NCI-H1048 (cell line): Measurements from ENCODE around the gene AGBL5.

Experiments used
- DNase-seq: peaks from one replicate; lab custom pipeline; 2025; lab: John Stamatoyannopoulos, UW

AGBL5 gene

GRCh38 chr2:27023740-27024139, 27.7 kb upstream of the AGBL5 start:
- DNase-seq = no peak

- DNase-seq = no peak
Observed at GRCh38 chr2:27024188-27024587, 27.3 kb upstream of the AGBL5 start.

DNA sequence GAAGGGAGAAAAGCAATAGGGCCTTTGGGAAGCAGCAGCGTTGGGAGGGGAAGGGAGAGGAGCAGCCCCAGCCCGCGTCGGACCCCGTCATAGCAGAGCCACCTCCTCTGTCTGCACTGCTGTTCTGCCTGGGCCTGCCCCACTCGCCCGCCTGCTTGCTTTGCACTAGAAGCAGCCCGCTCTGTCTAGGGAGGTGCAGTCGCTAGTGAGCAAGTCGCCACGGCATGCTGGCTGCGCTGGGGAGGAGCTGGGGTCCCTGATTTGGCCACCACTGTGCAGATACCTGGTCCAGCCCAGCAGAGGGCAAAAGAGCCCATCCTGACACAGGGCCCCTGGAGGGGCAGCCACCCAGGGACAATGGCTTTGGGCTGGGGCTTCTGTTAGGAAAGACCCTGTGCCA, 26.7 kb upstream of the AGBL5 start:
- no peak for DNase-seq

DNA sequence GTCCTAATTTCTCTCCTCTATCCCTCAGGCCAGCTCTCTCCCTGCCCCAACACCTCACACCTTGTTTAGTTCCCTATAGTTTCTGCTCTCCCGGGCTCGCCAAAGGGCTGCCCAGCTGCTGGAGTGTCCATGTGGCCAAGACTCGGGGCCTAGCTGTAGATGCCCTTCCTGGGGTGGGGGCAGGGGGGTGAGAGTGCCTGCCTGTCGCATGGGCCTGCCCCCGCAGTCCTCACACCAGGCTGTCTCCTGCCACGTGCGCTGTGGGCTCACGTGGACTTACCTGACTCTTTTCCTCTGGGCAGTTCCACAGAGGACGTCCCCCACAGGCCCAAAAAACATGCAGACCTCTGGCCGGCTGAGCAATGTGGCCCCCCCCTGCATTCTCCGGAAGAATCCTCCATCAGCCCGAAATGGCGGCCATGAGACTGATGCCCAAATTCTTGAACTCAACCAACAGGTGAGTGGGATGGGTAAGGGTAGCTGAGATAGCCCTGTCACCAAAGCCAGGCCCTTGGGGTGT, 26.1 kb upstream of the AGBL5 start:
- no peak for DNase-seq

DNA sequence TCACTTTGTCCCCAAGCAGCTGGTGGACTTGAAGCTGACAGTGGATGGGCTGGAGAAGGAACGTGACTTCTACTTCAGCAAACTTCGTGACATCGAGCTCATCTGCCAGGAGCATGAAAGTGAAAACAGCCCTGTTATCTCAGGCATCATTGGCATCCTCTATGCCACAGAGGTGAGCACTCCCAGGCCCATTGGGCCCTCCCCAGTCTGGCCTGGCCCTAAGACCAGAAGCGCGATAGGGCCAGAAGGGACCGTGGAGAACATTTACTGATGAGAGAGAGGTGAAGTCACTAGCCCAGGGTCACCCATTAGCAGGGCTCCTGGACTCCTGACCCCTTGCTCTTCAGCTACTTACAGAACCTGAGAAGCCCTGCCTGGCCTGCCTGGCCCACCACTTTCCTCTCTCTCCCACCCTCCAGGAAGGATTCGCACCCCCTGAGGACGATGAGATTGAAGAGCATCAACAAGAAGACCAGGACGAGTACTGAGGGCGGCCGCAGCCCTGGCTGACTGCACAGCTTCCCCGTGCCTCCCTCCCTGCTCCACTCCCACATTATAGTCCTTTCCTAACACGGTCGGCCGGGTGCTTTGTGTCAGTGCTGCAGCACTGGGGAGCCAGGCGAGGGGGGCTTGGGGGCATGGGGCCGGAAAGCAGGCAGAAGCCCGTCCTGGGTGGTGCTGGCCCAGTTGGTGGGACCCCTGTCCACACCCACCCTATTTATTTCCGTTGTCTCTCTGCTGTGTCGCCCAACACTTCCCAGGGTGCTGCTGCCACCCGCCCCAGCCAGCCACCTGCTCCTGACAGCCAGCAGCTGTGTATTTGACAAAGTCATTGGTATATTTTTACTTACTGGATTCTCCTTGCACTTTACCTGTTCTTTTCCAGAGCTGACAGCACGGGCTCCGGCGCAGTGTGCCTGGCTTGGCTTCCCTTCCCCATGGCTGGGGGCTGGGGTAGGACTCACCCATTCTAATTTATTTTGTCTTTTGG, 25.3 kb upstream of the AGBL5 start:
- DNase-seq = no peak

DNA sequence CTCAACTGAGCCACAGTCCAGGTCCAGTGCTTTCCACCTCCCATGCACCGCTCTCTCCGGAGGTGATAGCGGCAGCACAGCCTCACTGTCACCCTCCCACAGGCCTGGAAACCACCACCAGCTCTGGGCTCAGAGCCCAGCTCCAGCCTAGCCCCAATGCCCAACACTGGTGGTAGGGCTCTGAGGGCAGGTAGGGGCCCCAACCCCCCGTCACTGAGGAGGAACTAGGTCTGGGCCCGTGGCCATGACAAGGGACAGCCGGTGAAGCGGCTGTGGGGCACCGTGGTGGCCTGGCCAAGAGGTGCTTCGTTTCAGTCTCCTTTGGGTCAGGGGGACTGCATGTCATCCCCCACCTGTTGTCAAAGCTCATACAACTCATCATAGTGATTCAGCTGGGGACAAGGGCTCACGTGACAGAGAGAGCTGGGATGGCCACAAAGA, 24.2 kb upstream of the AGBL5 start:
- no peak for DNase-seq

GRCh38 chr2:27029051-27029450, 22.4 kb upstream of the AGBL5 start:
- no peak for DNase-seq

DNA sequence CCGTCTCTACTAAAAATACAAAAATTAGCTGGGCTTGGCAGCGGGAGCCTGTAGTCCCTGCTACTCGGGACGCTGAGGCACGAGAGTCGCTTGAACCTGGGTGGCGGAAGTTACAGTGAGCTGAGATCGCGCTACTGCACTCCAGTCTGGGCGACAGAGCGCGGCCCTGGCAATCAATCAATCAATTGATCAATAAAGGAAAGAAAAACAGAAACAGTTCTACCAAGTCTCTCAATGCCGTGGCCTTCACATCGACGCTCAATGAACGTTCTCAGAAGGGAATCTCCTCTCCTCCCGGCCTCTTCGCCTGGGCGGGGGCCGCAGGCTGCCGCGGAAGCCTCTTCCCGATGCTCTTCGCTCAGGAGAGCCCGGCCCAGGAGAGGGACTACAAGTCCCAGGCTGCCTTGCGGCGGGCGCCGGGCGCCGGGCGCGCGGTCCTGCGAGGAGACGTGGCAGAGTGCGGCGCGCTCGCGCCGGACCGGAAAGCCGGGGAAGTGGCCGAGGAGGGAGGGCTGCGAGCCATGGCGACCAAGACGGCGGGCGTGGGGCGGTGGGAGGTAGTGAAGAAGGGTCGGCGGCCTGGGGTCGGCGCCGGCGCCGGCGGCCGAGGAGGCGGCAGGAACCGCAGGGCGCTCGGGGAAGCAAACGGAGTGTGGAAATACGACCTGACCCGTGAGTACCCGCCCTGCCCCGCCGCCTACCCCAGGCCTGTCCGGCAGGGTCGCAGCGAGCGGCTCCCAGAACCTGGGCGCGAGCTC, 18.8 kb upstream of the AGBL5 start, which contains the start of gene TMEM214:
Gene TMEM214 (plus strand): TSS at position 471 of the 758 bp plus-strand sequence. CDS start 51 bp downstream, at position 522.
- DNase-seq = peak; percentile 24

DNA sequence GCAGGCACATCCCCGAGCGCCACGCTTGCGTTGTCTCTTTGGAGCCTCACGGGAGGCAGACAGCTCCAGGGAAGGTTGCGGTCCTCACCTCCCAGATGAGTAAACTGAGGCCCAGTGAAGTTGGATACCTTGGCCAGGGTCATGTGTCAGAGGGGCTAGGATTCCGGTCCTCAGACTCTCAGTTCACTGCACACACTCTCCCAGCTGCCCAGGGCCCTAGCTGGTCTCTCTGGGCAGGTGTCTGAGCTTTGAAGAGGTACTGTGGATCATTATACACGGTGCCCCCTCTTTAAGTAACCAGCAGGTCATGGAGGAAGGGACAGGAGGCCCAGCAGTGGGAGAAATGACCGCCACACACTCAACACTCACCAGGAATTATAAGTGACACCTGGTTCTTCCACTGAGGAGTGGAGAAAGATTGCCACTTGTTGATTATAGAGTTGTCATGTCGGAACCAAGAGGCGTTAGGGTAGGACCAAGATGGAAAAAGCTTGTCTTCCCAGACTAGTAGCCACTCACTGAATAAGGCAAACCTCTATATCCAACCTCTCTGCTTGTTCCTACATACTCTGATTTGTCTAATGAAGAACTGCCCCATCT, 18.1 kb upstream of the AGBL5 start:
- DNase-seq = no peak

GRCh38 chr2:27038012-27038411, 13.5 kb upstream of the AGBL5 start:
- no peak for DNase-seq

- no peak for DNase-seq
Observed at GRCh38 chr2:27038631-27039339, 12.7 kb upstream of the AGBL5 start.

- DNase-seq = no peak
Observed at GRCh38 chr2:27039426-27039825, 12.0 kb upstream of the AGBL5 start.

DNA sequence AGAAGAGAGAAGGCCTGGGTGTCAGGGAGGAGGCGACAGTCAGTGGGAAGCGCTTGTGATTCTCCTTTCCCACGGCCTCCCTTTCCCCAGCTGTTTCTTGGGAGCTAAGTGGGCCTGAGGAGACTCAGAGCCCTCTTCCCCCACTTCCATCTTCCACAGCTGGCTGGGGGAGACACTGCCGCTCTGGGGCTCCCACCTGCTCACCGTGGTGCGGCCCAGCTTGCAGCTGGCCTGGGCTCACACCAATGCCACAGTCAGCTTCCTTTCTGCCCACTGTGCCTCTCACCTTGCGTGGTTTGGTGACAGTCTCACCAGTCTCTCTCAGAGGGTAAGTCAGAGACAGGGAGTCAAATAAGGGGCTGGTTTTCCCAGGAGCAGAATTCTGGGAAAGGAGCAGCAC, 11.6 kb upstream of the AGBL5 start:
- DNase-seq = no peak

- no peak for DNase-seq
Observed at GRCh38 chr2:27040282-27040681, 11.2 kb upstream of the AGBL5 start.

DNA sequence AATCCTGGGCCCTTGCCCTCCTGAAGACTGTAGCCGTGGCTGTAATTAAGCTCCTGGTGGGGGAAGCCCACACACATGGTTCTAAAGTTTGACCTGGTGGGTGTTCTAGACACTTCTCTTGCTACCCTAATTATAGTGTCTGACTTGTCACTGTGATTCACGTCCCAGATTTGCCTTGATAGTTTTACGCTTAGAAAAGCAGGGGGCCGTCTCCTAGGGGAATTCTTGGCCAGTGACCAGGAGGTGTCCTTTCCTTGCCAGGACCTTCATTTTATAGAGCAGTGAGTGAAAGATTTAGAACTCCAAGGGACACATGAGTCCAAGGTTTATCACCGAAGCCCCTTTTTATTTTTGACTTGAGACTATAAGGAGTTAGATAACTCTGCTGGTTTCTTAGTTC, 9.7 kb upstream of the AGBL5 start:
- no peak for DNase-seq

DNA sequence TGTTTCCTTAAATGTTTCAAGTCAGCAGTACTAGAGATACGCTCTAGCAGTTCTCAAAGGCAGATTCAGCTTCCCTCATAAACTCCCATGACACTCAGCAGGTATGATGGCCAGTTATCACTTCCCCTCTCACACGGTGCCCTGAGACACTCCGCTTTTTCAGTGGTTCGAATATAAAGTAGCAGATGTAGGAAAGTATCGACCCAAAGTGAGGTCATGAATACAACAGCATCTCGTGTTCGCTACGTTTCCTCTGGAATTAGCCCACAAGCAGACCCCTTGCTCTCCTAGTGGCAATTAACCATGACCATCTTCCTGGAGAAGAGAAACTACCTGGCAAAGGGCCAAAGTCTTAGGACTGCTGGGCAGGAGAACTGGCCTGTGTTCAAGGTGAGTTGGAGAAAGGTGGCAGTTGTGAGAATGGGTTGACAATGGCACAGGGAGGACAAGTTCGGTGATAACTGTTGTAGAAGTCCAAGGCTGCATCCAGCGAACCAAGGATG, 9.3 kb upstream of the AGBL5 start:
- no peak for DNase-seq

DNA sequence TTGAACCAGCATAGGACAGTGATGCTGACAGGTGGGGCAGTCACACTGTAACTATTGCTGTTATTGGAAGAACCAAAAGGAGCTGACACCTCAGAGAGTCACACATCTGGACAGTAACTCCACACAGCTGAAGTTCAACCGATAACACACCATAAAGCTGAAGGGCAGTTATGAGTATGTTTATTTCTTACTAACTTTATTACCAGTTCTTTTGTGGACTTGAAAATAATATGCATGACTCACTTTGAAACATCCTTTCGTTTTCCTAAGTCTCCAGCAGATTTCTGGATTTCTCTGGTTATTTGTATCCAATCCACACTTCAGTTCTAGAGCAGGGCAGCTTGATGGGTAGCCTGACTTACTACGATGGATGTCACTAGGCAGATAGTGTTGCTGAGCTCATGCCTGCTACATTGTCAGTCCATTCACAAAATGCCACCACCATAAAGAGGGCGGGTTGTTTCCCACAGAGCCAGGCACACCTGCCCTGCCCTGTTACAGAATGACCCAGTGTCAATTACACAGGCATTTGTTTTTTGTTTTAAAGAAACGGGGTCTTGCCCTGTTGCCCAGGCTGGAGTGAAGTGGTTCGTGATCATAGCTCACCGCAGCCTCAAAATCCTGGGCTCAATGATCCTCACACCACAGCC, 8.4 kb upstream of the AGBL5 start:
- no peak for DNase-seq

- no peak for DNase-seq
Observed at GRCh38 chr2:27049422-27050280, 1.8 kb upstream of the AGBL5 start.

GRCh38 chr2:27050281-27050995, 1.0 kb upstream of the AGBL5 start:
- peak; percentile 83 for DNase-seq
